ENCODE measurements around the gene TOM1L2. TPM values are rescaled to one million over a fixed set of nuclear protein-coding genes. Genes with fewer than 3 reads are reported as not detected.

The TOM1L2 gene
- total RNA-seq, 2 experiments from 2014 or later = 29.5 to 32.0 TPM

GRCh38 chr17:17990282-17990681 lies 18.1 kb upstream of the TOM1L2 start:
- POLR2A ChIA-PET = no interaction called here
- Mint-ChIP-seq H3K36me3 (ENCODE audit: low read depth) (no peaks in the 10 kb centered on the region), H3K27ac (no peak overlapping the region), H3K9me3 (no peaks in the 10 kb centered on the region), H3K4me3 (no peak overlapping the region), H3K4me1 (no peaks in the 10 kb centered on the region), H3K27me3 (no peaks in the 10 kb centered on the region)
- CTCF ChIA-PET = no interaction called here
- DNase-seq = no peak

- Mint-ChIP-seq H3K9me3 (no peaks in the 10 kb centered on the region), H3K27ac (no peak overlapping the region), H3K4me3 (no peak overlapping the region), H3K27me3 (no peaks in the 10 kb centered on the region), H3K36me3 (ENCODE audit: low read depth) (no peaks in the 10 kb centered on the region), H3K4me1 (no peaks in the 10 kb centered on the region)
- DNase-seq = no peak
- ChIA-PET CTCF (interaction anchor here (0.6 to 1.3 kb wide), 2 partner anchors 44 to 62 kb away, joined by 3 read pairs; no protein-coding TSS in a partner anchor), POLR2A (no interaction called here)
Measured at GRCh38 chr17:17989618-17990017, 17.4 kb upstream of the TOM1L2 start.

GRCh38 chr17:17989081-17989480 lies 16.9 kb upstream of the TOM1L2 start:
- ChIA-PET POLR2A (no interaction called here), CTCF (interaction anchor here (1.3 kb wide), 1 partner anchor 45 kb away, joined by 3 read pairs; no protein-coding TSS in a partner anchor)
- Mint-ChIP-seq H3K4me3 (no peak overlapping the region), H3K9me3 (no peaks in the 10 kb centered on the region), H3K36me3 (ENCODE audit: low read depth) (no peaks in the 10 kb centered on the region), H3K4me1 (no peaks in the 10 kb centered on the region), H3K27me3 (no peaks in the 10 kb centered on the region), H3K27ac (no peak overlapping the region)
- no peak for DNase-seq

GRCh38 chr17:17988427-17988945 lies 16.3 kb upstream of the TOM1L2 start:
- POLR2A ChIA-PET = no interaction called here
- H3K27ac Mint-ChIP-seq = no peak overlapping the region
- no peaks in the 10 kb centered on the region for H3K36me3 Mint-ChIP-seq (ENCODE audit: low read depth)
- no peaks in the 10 kb centered on the region for H3K9me3 Mint-ChIP-seq
- DNase-seq = no peak
- H3K4me3 Mint-ChIP-seq = no peak overlapping the region
- H3K4me1 Mint-ChIP-seq = no peaks in the 10 kb centered on the region
- H3K27me3 Mint-ChIP-seq = no peaks in the 10 kb centered on the region
- CTCF ChIA-PET = interaction anchor here (1.3 kb wide), 1 partner anchor 45 kb away, joined by 3 read pairs; no protein-coding TSS in a partner anchor

- no peak overlapping the region for H3K27ac Mint-ChIP-seq
- H3K4me3 Mint-ChIP-seq = no peak overlapping the region
- H3K27me3 Mint-ChIP-seq = no peaks in the 10 kb centered on the region
- ChIA-PET CTCF (no interaction called here), POLR2A (no interaction called here)
- H3K4me1 Mint-ChIP-seq = no peaks in the 10 kb centered on the region
- no peaks in the 10 kb centered on the region for H3K36me3 Mint-ChIP-seq (ENCODE audit: low read depth)
- H3K9me3 Mint-ChIP-seq = no peaks in the 10 kb centered on the region
- no peak for DNase-seq
Measured at GRCh38 chr17:17987901-17988300, 15.7 kb upstream of the TOM1L2 start.

GRCh38 chr17:17987187-17987896 lies 15.1 kb upstream of the TOM1L2 start:
- no peak overlapping the region for H3K4me3 Mint-ChIP-seq
- POLR2A ChIA-PET = no interaction called here
- no peak overlapping the region for H3K27ac Mint-ChIP-seq
- H3K36me3 Mint-ChIP-seq (ENCODE audit: low read depth) = no peaks in the 10 kb centered on the region
- H3K4me1 Mint-ChIP-seq = no peaks in the 10 kb centered on the region
- H3K9me3 Mint-ChIP-seq = no peaks in the 10 kb centered on the region
- no peaks in the 10 kb centered on the region for H3K27me3 Mint-ChIP-seq
- CTCF ChIA-PET = no interaction called here
- no peak for DNase-seq

- H3K9me3 Mint-ChIP-seq = no peaks in the 10 kb centered on the region
- no peak overlapping the region for H3K27ac Mint-ChIP-seq
- H3K4me1 Mint-ChIP-seq = no peaks in the 10 kb centered on the region
- no peaks in the 10 kb centered on the region for H3K27me3 Mint-ChIP-seq
- no peak for DNase-seq
- POLR2A ChIA-PET = no interaction called here
- no peak overlapping the region for H3K4me3 Mint-ChIP-seq
- H3K36me3 Mint-ChIP-seq (ENCODE audit: low read depth) = no peaks in the 10 kb centered on the region
- CTCF ChIA-PET = interaction anchor here (0.6 to 1.9 kb wide), 5 partner anchors 10 to 48 kb away, joined by 3 to 8 read pairs (median 3); no protein-coding TSS in a partner anchor
Measured at GRCh38 chr17:17985555-17985954, 13.4 kb upstream of the TOM1L2 start.

GRCh38 chr17:17985153-17985552 lies 13.0 kb upstream of the TOM1L2 start:
- ChIA-PET POLR2A (no interaction called here), CTCF (interaction anchor here (0.6 to 1.9 kb wide), 7 partner anchors 10 to 48 kb away, joined by 3 to 8 read pairs (median 4); no protein-coding TSS in a partner anchor)

GRCh38 chr17:17983776-17984175 lies 11.6 kb upstream of the TOM1L2 start:
- DNase-seq = no peak
- Mint-ChIP-seq H3K27me3 (no peaks in the 10 kb centered on the region), H3K27ac (no peak overlapping the region), H3K36me3 (ENCODE audit: low read depth) (no peaks in the 10 kb centered on the region), H3K4me3 (no peak overlapping the region), H3K9me3 (no peaks in the 10 kb centered on the region), H3K4me1 (no peaks in the 10 kb centered on the region)
- CTCF ChIA-PET = no interaction called here
- POLR2A ChIA-PET = no interaction called here

More at GRCh38 chr17:17985153-17985552, 13.0 kb upstream of the TOM1L2 start:
- Mint-ChIP-seq H3K4me1 (no peaks in the 10 kb centered on the region), H3K27ac (no peak overlapping the region), H3K36me3 (ENCODE audit: low read depth) (no peaks in the 10 kb centered on the region), H3K9me3 (no peaks in the 10 kb centered on the region), H3K27me3 (no peaks in the 10 kb centered on the region), H3K4me3 (no peak overlapping the region)
- no peak for DNase-seq

GRCh38 chr17:17983376-17983775 lies 11.2 kb upstream of the TOM1L2 start:
- H3K4me1 Mint-ChIP-seq = no peaks in the 10 kb centered on the region
- no peak for DNase-seq
- H3K36me3 Mint-ChIP-seq (ENCODE audit: low read depth) = no peaks in the 10 kb centered on the region
- no peaks in the 10 kb centered on the region for H3K27me3 Mint-ChIP-seq
- CTCF ChIA-PET = no interaction called here
- H3K9me3 Mint-ChIP-seq = no peaks in the 10 kb centered on the region
- no peak overlapping the region for H3K27ac Mint-ChIP-seq
- POLR2A ChIA-PET = no interaction called here
- H3K4me3 Mint-ChIP-seq = no peak overlapping the region

- ChIA-PET CTCF (no interaction called here), POLR2A (no interaction called here)
- H3K4me1 Mint-ChIP-seq = no peaks in the 10 kb centered on the region
- H3K36me3 Mint-ChIP-seq (ENCODE audit: low read depth) = no peaks in the 10 kb centered on the region
- H3K27me3 Mint-ChIP-seq = no peaks in the 10 kb centered on the region
- no peaks in the 10 kb centered on the region for H3K9me3 Mint-ChIP-seq
- DNase-seq = no peak
- no peak overlapping the region for H3K27ac Mint-ChIP-seq
- no peak overlapping the region for H3K4me3 Mint-ChIP-seq
Measured at GRCh38 chr17:17982801-17983200, 10.6 kb upstream of the TOM1L2 start.

GRCh38 chr17:17981330-17981729 lies 9.1 kb upstream of the TOM1L2 start:
- CTCF ChIA-PET = interaction anchor here (0.6 to 0.7 kb wide), 3 partner anchors 38 to 427 kb away, joined by 4 to 6 read pairs (median 5); no protein-coding TSS in a partner anchor
- Mint-ChIP-seq H3K4me3 (no peak overlapping the region), H3K27ac (no peak overlapping the region), H3K36me3 (ENCODE audit: low read depth) (no peaks in the 10 kb centered on the region), H3K27me3 (no peaks in the 10 kb centered on the region), H3K4me1 (no peaks in the 10 kb centered on the region), H3K9me3 (no peaks in the 10 kb centered on the region)
- DNase-seq = no peak
- POLR2A ChIA-PET = no interaction called here

- Mint-ChIP-seq H3K36me3 (ENCODE audit: low read depth) (no peaks in the 10 kb centered on the region), H3K27ac (no peak overlapping the region), H3K9me3 (no peaks in the 10 kb centered on the region), H3K4me1 (peaks cover 3% of the 10 kb centered on the region), H3K27me3 (no peaks in the 10 kb centered on the region), H3K4me3 (no peak overlapping the region)
- ChIA-PET POLR2A (no interaction called here), CTCF (interaction anchor here (1.3 kb wide), 1 partner anchor 10 kb away, joined by 5 read pairs; no protein-coding TSS in a partner anchor)
- DNase-seq = no peak
Measured at GRCh38 chr17:17979778-17980177, 7.6 kb upstream of the TOM1L2 start.
